Activated CD8-positive, alpha-beta T cell treated with anti-CD3 and anti-CD28 coated beads for 36 hours (primary cell): ENCODE data around the gene CYP46A1. TPM values are rescaled to one million over a fixed set of nuclear protein-coding genes. Genes with fewer than 3 reads are reported as not detected.

Experiments used
- ATAC-seq: fragments of 200-7000 bp; cut with Tn5 transposase; one replicate; pipeline ENCODE4 v1.10.0; 2021; ENCODE audit warnings: mild to moderate bottlenecking, moderate library complexity
- CTCF ChIA-PET: fragments of 350-600 bp; sonication (Branson Sonifier 250); formaldehyde crosslinking; loops from one replicate; lab custom pipeline; 2021; ENCODE audit warnings: antibody characterized with exemption; lab: Charles Lee
- POLR2A ChIA-PET: fragments of 350-600 bp; sonication (Branson Sonifier 250); formaldehyde crosslinking; loops from one replicate; lab custom pipeline; 2021; ENCODE audit warnings: antibody characterized with exemption; lab: Charles Lee
- DNase-seq: peaks from one replicate; pipeline ENCODE4 v3.0.0-alpha.2; 2020
- H3K27ac Mint-ChIP-seq: one replicate; pipeline ENCODE4 v1.8.0; 2021; ENCODE audit warnings: mild to moderate bottlenecking, mixed read lengths
- H3K27me3 Mint-ChIP-seq: one replicate; pipeline ENCODE4 v1.8.0; 2021; ENCODE audit warnings: mixed read lengths
- H3K36me3 Mint-ChIP-seq: one replicate; pipeline ENCODE4 v1.8.0; 2021; ENCODE audit warnings: low read depth, mixed read lengths
- H3K4me1 Mint-ChIP-seq: one replicate; pipeline ENCODE4 v1.8.0; 2021; ENCODE audit warnings: low read depth, mixed read lengths
- H3K4me3 Mint-ChIP-seq: one replicate; pipeline ENCODE4 v1.8.0; 2021; ENCODE audit warnings: mild to moderate bottlenecking, moderate library complexity, mixed read lengths
- H3K9me3 Mint-ChIP-seq: one replicate; pipeline ENCODE4 v1.8.0; 2021; ENCODE audit warnings: mixed read lengths
- intact Hi-C: fragments of 100-400 bp; cut with micrococcal nuclease; formaldehyde crosslinking; loops from one replicate; pipeline ENCODE4 v1.10.0; 2022
- total RNA-seq, 2 experiments: library from RNA; stranded (reverse); gene quantifications; one replicate each; pipeline ENCODE4 v1.2.3, GENCODE V29; 2021
- TF ChIP-seq, protein P1 (sequence below): fragments of 200-600 bp; IDR thresholded peaks from one replicate; pipeline ENCODE4 v1.8.0; 2022; ENCODE audit warnings: antibody characterized with exemption, mild to moderate bottlenecking

Gene CYP46A1
- total RNA-seq, 2 experiments from 2014 or later, result 0.16 to 0.20 TPM

- H3K27me3 Mint-ChIP-seq, result peaks cover 32% of the 10 kb centered on the region
- H3K9me3 Mint-ChIP-seq, result no peaks in the 10 kb centered on the region
- no peak for ATAC-seq
- H3K36me3 Mint-ChIP-seq, result no peaks in the 10 kb centered on the region
- intact Hi-C loops, result loop anchor here (5.0 kb wide), 1 partner anchor 156 kb away; no protein-coding TSS in a partner anchor
- H3K4me1 Mint-ChIP-seq, result no peaks in the 10 kb centered on the region
- no peak overlapping the region for H3K4me3 Mint-ChIP-seq
- no peak overlapping the region for H3K27ac Mint-ChIP-seq
- CTCF ChIA-PET, result interaction anchor here (1.4 to 1.9 kb wide), 5 partner anchors 13 to 424 kb away, joined by 3 to 10 read pairs (median 4); no protein-coding TSS in a partner anchor
- POLR2A ChIA-PET, result no interaction called here
- no peak for DNase-seq
- TF ChIP-seq, protein P1, sequence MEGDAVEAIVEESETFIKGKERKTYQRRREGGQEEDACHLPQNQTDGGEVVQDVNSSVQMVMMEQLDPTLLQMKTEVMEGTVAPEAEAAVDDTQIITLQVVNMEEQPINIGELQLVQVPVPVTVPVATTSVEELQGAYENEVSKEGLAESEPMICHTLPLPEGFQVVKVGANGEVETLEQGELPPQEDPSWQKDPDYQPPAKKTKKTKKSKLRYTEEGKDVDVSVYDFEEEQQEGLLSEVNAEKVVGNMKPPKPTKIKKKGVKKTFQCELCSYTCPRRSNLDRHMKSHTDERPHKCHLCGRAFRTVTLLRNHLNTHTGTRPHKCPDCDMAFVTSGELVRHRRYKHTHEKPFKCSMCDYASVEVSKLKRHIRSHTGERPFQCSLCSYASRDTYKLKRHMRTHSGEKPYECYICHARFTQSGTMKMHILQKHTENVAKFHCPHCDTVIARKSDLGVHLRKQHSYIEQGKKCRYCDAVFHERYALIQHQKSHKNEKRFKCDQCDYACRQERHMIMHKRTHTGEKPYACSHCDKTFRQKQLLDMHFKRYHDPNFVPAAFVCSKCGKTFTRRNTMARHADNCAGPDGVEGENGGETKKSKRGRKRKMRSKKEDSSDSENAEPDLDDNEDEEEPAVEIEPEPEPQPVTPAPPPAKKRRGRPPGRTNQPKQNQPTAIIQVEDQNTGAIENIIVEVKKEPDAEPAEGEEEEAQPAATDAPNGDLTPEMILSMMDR, result no peak
These were observed 47.7 kb downstream of the CYP46A1 start for GRCh38 chr14:99731547-99732435.

GRCh38 chr14:99732436-99733210 lies 48.5 kb downstream of the CYP46A1 start:
- no peaks in the 10 kb centered on the region for H3K4me1 Mint-ChIP-seq
- no peak overlapping the region for H3K27ac Mint-ChIP-seq
- intact Hi-C loops, result loop anchor here (5.0 kb wide), 1 partner anchor 155 kb away; no protein-coding TSS in a partner anchor
- POLR2A ChIA-PET, result no interaction called here
- peaks cover 38% of the 10 kb centered on the region for H3K27me3 Mint-ChIP-seq
- no peaks in the 10 kb centered on the region for H3K9me3 Mint-ChIP-seq
- CTCF ChIA-PET, result interaction anchor here (1.1 to 1.3 kb wide), 2 partner anchors 44 to 167 kb away, joined by 3 read pairs; no protein-coding TSS in a partner anchor
- no peak overlapping the region for H3K4me3 Mint-ChIP-seq
- TF ChIP-seq, protein P1, result no peak
- ATAC-seq, result no peak
- DNase-seq, result no peak
- H3K36me3 Mint-ChIP-seq, result no peaks in the 10 kb centered on the region

DNA sequence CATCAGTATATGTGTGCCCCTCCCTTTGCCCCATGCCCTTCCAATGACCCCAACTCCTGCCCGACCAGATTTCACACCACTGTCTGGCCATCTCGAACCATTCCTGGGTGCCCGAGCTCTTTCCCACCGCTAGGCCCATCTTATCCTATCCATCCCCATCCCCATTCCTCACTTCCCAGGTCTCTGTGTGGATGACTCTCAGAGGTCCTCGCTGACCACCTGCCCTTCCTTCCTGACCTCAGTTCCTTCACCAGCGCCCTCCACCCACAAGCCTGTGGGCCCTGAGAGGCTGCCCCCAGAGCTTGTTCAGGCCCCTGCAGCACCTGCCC lies 49.1 kb downstream of the CYP46A1 start:
- ChIA-PET CTCF (interaction anchor here (1.1 to 1.3 kb wide), 2 partner anchors 45 to 167 kb away, joined by 3 read pairs; no protein-coding TSS in a partner anchor), POLR2A (no interaction called here)
- ATAC-seq (no peak), DNase-seq (no peak)
- Mint-ChIP-seq H3K4me3 (no peak overlapping the region), H3K4me1 (no peaks in the 10 kb centered on the region), H3K27ac (no peak overlapping the region), H3K36me3 (no peaks in the 10 kb centered on the region), H3K9me3 (no peaks in the 10 kb centered on the region), H3K27me3 (peaks cover 40% of the 10 kb centered on the region)
- TF ChIP-seq, protein P1, result no peak
- intact Hi-C loops, result loop anchor here (5.0 kb wide), 1 partner anchor 154 kb away; no protein-coding TSS in a partner anchor

- intact Hi-C loops, result loop anchor here (5.0 kb wide), 1 partner anchor 154 kb away; no protein-coding TSS in a partner anchor
- DNase-seq (no peak), ATAC-seq (no peak)
- Mint-ChIP-seq H3K36me3 (no peaks in the 10 kb centered on the region), H3K4me3 (no peak overlapping the region), H3K27ac (no peak overlapping the region), H3K27me3 (peaks cover 36% of the 10 kb centered on the region), H3K9me3 (no peaks in the 10 kb centered on the region), H3K4me1 (no peaks in the 10 kb centered on the region)
- TF ChIP-seq, protein P1, result no peak
- ChIA-PET CTCF (interaction anchor here (1.1 to 1.3 kb wide), 3 partner anchors 46 to 166 kb away, joined by 3 read pairs; no protein-coding TSS in a partner anchor), POLR2A (no interaction called here)
These were observed 49.7 kb downstream of the CYP46A1 start for GRCh38 chr14:99733540-99734405.
